HG03135 (cell line): Measurements from ENCODE around the gene GAK.

Experiments
- ATAC-seq: cut with Tn5 transposase; IDR thresholded peaks from one replicate; pipeline ENCODE4 v1.9.1; 2021; ENCODE audit warnings: mild to moderate bottlenecking, moderate library complexity; ENCODE audit not compliant: unreplicated experiment

The GAK gene

DNA sequence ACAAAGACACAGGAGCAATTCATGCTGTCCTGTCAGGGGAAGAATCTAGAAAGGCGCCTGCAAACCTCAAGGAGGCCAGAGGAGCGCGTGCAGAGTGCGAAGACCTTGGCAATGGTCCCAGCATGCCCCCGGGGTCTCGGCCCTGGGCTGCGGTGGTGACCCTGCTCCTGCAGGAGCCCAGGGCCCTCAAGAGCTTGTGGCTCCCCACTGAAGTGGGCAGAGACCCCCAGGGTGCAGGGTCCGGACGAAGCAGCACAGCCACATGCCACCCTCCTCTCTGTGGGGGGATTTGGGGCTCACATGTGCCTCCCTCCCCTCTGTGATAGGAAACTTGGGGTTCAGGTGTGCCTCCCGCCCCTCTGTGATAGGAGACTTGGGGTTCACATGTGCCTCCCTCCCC is 39.3 kb downstream of the GAK start:
- no peak for ATAC-seq

DNA sequence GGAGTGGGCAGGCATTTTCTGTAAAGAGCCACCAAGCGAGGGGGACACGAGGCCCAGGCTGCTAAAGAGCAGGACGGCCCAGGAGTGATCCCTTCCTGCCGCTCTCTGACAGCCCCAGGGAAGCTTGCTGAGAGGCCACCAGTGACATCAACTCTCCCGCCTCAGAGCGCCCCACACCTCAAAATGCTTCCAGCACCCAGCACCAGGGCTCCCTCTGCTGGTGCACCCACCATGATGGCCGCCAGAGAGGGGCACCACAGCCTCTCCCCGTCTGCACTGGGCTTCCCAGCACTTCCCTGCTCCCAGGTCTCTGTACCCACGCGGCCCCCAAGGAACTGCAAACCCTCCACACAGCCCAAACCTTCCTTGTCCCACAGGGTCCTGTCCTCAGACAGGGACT is 40.4 kb downstream of the GAK start:
- ATAC-seq = no peak

DNA sequence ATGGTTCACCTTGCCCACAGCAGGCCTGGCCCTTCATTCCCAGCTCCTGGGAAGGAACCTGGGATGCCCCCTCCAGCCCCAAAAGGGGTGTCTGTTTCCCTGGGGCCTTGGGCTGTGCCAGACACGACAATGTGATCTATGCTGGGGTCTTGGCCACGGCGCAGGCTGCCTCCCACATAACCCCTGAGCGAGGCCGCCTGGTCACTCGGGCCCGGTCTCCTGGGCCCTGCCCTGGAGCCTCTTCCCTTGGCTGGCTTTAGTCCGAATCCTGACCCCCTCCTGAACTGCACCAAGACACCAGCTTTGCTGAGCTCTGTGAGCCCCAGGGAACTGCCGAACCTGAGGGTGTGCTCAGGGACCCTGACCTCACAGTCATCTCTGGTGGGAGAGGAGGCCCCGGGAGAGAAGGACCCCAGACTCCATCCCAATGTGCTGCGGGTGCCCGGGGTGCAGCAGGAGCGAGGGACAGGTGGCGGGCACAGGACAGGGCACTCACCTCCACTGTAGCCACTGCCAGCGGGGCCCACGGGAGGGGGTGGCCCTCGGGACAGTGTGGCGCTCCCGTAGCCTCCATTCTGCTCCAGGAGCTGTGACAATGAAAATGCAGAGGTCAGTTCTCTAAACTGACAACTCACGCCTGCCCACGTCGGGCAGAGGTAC is 42.0 kb downstream of the GAK start:
- no peak for ATAC-seq

GRCh38 chr4:889516-889915 is 42.6 kb downstream of the GAK start:
- no peak for ATAC-seq

DNA sequence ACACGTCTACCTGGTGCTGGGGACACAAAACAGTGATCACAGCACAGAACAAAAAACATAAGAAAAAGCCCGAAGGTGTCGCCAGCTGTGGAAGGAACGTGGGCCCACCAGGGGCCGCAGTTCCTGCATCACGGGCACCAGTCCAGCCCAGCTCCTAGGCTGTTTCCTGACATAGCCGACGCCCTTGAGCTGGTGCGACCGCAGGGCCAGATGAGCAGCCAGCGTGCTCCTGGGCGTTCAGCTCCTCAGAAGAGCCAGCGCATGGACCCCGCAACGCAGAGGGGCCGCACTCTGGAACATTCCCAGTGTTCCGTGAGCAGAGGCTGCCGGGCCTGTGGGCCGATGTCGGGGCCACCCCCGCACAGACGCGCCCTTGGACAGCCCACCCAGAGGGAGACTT is 44.1 kb downstream of the GAK start:
- no peak for ATAC-seq

GRCh38 chr4:887034-887763 is 44.9 kb downstream of the GAK start:
- no peak for ATAC-seq

DNA sequence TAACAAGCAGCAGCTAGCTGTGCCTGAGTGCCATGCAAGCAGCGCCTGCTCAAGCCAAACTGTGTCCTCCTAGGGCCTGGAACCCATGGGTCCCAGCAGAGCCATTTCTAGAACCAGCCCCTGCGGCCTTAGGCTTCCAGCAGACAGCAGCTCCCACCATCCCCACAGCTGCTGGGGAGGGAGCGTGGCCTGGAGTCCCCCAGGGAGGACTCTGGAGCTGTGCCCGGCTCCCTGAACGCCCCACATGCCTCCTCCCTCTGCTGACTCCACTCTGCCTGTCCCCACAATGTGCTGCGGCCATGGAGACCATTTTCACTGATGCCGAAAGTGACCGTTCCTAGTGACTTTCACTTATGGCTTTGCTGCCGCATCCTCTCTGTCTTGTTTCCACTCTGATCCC is 45.9 kb downstream of the GAK start:
- ATAC-seq = no peak

- no peak for ATAC-seq
These were observed 46.8 kb downstream of the GAK start for GRCh38 chr4:885353-885752.

DNA sequence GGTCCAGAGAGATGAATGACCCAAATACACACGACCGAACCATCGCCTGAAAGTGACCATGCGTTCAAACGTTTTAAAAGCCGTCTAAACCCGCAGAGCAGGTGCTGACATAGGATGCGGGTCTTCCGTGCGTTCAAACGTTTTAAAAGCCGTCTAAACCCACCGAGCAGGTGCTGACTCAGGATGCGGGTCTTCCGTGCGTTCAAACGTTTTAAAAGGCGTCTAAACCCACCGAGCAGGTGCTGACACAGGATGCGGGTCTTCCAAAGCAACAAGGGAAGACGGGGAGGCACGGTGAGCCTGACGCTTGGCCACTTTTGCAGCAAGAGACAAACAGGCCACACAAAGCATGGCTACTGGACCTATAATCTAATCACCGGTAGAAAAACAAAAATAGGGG is 47.2 kb downstream of the GAK start:
- ATAC-seq = no peak

GRCh38 chr4:884259-884658 is 47.9 kb downstream of the GAK start:
- no peak for ATAC-seq

DNA sequence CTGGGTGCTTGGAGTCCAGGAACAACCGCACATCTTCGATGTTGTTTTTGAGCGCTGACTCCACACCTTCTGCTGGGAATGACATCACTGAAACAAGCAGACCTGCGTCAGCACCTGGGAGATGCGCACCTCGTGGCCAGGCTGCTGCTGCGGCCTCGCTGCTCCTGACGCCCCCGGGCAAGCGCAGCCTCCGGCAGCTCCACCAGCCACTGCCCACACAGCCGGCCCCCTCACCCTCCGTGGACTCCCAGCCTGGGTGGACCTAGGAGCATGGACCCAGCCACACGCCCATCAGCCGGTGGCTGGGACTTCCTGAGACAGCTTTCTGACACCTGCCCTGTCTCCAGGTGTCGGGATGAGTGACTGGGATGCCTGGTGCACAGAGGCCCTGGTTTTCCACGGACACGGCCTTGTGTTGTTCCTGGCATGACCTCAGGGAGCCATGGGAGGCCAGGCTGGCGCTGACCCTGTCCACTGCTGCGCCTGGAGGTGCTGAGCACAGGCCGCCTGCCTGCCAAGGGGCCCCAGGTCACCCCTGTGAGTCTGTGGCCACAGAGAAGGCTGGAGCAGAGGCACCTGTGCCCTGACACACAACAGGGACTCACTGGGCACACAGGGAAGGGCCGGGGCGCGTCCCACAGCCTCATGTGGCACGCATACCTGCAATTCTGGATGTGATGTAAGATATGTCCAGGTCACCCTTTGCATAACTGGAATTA is 48.6 kb downstream of the GAK start:
- ATAC-seq = no peak

GRCh38 chr4:882646-883045 is 49.5 kb downstream of the GAK start:
- no peak for ATAC-seq

DNA sequence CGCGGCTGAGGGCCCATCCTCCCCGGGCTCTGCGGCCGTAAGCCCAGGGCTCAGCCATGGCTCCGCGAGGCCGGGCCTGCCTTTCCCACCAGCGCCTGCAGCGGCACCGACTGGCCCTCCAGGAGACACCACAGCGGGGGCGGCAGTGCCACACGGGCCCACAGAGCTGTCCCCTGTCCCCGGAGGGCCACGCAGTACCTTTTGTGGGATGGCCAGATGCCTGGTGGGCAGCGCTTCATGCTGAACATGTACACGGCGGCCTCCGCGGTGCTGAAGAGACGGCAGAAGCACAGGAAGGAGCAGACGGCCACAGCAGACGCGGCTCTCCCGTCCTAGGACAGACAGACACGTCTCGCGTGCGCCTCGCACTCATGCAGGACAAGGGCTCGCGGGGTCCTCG is 50.4 kb downstream of the GAK start:
- no peak for ATAC-seq

- ATAC-seq = no peak
These were observed 51.3 kb downstream of the GAK start for GRCh38 chr4:880684-881405.

GRCh38 chr4:879729-880077 is 52.4 kb downstream of the GAK start:
- no peak for ATAC-seq

DNA sequence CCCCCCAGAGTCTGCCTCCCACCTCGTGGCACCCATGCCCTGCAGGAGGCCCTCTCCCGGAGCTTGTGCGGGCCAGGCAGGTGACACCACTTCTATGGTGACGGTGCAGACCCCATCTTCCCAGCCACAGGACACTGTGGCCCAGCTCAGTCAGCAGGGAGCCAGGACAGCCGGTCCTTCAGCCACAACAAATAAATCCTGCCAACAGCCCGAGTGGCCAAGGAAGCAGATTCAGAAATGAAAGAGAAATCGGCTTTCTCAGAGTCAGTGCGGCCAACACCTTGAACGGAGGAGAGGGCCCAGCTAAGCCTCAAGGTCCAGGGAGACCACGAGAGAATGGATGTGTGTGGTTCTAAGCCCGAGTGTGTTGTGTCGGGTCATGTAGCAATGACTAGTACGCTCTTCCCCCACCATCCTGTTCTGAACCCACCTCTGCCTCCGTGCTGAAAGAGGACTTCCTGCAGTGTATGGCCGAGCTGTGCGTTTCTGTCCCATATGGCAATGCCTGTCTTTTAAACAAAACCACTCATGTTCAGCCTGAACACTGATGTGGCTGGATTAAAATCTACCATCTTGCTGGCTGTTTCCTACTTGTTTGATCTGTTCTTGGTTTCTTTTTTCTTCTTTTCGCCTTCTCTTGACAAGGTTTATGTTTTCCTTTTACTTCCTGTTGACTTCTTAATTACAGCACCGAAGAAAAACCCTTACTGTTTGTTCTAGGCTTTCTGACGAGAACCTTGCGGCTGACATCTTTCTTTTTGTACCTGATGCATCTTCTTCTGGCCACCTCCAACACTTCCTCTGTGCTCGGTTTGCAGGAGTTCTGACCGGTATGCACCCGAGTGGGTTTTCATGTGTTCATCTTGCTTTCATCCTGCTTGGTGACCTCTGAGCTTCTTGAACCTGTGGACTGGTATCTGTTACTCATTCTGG is 53.1 kb downstream of the GAK start:
- no peak for ATAC-seq

- no peak for ATAC-seq
These were observed 54.6 kb downstream of the GAK start for GRCh38 chr4:877502-877901.

DNA sequence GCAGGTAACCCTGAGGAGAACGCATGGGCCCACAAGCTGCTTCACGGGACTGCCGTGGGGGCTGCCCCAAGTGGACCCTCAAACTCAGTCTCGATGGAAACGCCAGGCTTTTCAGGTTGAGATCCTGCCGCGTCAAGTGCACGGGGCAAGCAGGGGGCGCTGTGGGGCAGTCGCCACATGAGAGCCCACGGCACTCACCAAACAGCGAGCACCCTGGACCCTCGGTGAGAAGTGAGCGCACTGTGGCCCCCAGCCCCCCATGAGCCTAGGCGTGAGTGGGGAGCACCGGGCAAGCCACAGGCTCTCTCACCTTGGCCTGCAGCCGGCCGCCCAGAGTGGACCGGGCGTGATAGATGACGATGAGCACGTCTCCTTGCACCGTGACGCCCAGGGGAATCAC is 55.3 kb downstream of the GAK start:
- ATAC-seq = no peak

- ATAC-seq = no peak
These were observed 56.2 kb downstream of the GAK start for GRCh38 chr4:875818-876423.
